ENCODE data around the gene ACOXL.
"Not testable (repeated sequence)": the region's sequence is repeated elsewhere in the genome, so short reads cannot be mapped to it uniquely, and the experiment has no call there.

ACOXL gene

DNA sequence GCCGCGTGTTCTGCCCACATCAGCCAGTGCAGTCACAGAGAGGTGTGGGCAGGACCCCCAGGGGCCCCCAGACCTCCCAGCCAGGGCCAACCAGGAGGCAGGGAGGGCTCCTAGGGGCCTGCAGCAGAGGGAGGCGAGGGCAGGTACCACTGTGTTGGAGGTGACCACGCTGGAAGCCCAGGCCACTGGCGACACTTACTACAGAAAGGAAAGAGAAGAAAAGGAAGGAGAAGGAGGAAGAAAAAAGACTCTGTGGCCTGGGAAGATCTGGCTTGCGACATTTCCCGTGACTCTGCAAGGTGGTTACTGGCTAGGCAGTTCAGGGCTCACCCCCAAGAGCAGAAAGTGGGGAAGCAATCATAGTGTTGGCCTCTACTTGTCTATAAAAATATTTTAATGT lies 290.3 kb downstream of the ACOXL start:
- no peak for DNase-seq

DNA sequence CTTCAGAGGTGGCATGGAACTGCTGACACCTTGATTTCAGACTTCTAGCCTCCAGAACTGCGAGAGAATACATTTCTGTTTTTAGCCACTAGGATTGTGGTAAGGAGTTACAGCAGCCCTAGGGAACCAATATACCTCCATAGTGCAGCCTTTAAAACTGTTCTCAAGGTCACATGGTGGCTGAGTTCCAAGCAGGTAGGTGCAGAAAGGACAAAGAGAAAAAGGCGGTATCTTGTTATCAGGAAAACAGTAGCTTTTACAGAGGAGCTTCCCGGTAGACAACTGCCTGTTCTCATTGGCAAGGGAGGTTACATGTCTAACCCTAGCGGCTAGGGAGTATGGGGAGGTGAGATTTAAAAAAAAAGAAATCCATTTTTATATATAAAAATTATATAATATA lies 292.1 kb downstream of the ACOXL start:
- DNase-seq: no peak

GRCh38 chr2:111025288-111025687 lies 292.9 kb downstream of the ACOXL start:
- DNase-seq: no peak

GRCh38 chr2:111028720-111029119 lies 296.3 kb downstream of the ACOXL start:
- DNase-seq: no peak

- no peak for DNase-seq
Observed at GRCh38 chr2:111029181-111029927, 297.0 kb downstream of the ACOXL start.

GRCh38 chr2:111030260-111030891 lies 298.0 kb downstream of the ACOXL start:
- no peak for DNase-seq

GRCh38 chr2:111030945-111031344 lies 298.6 kb downstream of the ACOXL start:
- no peak for DNase-seq

DNA sequence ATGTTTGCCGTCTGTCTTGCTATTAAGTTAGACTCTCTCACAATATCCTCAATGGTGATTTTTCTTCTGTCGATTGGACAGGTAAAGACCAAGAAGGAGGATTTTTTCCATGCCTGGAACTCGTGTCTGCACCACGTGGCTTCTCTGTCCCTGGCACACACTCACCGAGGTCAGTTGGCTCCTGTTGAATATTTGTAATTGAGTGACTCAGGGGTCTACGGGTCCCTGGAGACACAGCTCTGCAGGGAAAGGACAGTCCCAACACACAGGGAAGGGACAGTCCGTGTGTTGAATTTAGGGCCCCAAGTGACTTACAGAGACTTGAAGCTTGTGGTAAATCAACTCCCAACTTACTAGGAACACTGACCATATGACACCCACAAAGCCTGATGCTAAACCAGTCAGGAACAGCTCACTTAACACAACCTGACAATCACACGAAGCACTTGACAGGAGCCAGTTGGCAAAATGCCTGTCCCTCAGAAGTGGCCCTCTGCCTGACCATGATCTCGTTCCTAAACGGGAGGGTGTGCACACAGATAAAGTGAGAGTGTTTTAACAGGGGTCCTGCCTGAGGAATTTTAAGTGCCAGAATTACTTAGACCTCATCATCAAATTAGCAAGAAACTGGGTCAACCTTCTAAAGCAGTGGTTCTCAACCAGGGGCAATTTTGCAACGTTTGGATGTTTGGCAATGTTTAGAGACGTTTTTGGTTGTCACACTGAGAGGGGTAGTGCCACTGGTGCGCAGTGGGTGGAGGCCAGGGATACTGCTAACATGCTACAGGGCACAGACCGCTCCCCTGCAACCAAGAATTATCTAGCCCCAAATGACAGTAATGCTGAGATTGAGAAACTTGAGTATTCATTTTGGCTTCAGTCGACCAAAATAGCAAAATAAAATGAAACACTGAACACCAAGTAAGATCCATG lies 299.4 kb downstream of the ACOXL start:
- no peak for DNase-seq

- DNase-seq: no peak
Observed at GRCh38 chr2:111032721-111033429, 300.5 kb downstream of the ACOXL start.

GRCh38 chr2:111034146-111034545 lies 301.8 kb downstream of the ACOXL start:
- no peak for DNase-seq

GRCh38 chr2:111034606-111035005 lies 302.2 kb downstream of the ACOXL start:
- DNase-seq: no peak

DNA sequence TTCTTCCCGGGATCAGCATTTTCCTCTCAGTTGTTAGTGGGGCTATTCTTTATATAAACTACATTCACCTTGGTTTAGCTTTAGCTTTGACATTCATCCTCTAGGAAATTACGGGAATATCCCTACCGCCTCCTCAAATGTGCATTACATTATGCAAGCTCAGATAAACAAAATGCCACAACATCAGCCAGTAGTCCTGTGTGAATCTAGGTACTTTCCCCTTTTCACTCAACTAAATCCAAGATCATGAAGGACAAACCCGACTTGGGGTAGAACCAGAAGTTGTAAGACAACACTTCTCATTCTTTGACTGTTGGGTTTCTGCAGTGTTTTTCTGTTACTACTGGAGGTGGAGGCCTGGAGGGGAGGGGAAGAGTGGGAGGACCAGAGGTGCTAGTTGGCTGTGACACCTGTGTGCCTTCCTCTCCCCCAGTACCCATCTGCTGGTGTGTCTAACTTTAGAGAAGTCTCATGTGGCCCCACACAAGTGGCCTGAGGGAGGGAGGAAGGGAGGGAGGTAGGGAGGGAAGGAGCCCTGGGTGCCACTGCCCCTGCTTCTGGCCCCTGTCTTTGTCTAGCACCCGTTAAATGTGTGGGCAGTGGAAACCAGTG lies 303.6 kb downstream of the ACOXL start:
- DNase-seq: no peak

DNA sequence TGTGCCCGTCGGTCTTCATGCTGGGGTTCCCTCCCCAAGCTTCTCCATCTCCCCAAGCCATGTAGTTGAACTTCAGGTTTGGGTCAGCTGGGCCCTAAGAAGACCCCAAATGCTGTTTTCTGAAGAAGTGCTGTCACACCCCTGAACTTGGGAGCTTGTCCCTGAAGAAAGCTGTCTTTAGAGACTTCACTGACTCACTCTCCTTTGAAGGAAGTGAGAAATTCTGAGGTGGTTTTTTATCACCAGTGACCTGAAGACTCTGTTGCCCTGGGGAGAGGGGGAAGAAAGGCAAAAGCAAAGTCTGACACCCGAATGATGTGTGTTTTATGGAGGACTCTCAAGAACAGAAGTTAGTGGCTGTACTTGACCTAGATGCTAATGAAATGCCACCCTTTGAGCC lies 304.8 kb downstream of the ACOXL start:
- DNase-seq: no peak

- DNase-seq: no peak
Observed at GRCh38 chr2:111039628-111040383, 307.4 kb downstream of the ACOXL start.

DNA sequence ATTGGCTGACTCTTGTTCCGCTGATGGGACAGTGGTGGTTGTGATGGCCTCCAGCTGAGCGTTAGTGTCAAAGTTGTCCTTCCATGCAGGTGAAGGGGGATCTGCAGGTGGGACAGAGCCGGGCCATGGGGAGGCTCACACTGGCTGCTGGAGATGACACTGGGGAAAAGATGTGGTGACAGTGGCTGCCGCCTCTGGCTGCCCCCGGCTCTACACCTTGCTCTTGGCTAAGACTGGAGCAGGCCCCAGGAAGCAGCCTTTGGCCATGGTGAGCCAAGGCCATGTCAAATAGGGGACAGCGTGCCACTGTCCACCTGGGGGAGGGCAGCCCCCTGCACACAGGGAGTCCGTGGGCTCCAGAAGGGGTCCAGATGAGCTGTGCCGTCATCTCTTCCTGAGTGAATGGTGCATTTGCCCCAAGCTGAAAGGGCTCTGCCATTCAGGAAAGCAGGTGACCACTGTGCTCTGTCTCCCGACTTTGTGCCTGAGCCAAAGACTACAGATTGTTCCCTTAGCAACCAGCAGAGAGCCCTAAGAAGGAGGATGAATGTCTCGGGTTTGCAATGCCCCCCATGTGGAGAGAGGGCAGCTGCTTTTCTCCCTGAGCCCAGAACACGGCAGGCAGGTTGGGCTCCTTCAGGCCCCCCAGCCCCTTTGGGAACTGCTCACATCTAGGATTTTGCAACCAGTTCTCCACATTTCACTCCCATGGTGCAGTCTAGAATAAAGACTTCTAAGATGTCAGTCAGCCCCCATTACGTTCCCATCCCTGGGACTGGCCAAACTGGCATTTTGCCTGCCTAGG lies 309.2 kb downstream of the ACOXL start:
- DNase-seq: no peak

DNA sequence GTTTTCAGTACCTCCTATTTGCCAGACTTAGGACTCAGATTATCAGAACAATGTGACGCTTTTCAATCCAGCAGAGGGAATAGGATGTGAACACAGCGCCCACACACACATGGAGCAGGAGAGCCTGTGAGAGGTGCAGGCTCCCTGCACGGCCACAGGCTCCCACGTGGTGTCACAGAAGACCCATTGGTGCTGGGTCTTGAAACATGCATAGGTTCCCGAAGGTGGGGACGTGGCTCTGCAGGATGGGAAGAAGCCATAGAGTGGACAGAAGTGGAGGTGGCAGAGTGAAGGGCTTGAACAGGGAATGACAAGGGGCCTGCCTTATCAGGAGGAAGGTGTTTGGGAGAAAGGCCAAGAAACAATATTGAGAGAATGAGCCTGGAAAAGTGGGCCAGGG lies 309.9 kb downstream of the ACOXL start:
- DNase-seq: no peak

DNA sequence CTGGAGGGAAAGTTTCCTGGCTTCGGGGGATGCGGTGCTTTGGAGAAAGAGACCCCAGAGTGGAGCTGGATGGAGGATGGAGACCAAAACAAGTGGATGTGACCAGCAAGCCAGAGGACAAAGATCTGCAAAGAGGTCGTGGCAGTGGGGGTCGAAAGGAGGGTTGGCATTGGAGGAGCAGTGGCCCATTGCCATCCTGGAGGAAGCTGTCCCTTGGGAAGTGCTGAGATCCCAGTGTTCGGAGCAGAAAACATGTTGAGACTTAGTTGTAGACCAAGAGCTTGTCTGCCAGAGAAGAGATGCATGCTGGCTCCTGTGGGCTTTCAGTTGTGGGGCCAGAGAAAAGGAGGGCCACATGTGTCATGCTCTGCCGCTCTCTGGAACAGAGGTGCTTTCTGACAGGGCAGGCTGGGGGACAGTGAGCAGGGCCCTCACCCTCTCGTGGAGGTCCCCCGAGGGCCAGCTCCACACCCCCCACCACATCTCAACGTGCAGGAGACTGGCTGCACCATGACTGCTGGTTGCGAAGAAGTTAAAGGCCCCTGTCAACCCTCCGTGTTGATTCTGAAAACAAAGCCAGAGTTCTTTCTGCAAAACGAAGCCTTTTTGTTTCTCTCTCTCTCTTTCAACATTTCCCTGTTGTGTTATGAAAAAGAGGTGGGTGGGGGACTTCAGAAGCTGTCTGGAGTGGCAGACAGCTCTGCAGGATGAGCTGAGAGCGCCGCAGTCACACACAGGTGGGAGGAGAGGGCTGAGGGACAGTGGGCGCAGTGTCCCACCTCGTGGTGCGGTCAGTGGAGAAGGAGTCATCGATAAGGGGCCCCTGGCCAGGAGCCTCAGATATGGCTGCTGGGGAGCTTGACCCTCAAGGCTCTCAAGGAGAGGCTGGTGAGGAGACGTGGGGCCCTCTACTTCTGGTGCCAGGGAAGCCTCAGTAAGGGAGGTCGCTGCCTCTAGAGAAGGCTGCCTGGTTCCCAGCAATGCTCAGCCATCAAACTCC lies 310.7 kb downstream of the ACOXL start:
- DNase-seq: no peak

GRCh38 chr2:111044066-111044465 lies 311.7 kb downstream of the ACOXL start:
- DNase-seq: no peak

DNA sequence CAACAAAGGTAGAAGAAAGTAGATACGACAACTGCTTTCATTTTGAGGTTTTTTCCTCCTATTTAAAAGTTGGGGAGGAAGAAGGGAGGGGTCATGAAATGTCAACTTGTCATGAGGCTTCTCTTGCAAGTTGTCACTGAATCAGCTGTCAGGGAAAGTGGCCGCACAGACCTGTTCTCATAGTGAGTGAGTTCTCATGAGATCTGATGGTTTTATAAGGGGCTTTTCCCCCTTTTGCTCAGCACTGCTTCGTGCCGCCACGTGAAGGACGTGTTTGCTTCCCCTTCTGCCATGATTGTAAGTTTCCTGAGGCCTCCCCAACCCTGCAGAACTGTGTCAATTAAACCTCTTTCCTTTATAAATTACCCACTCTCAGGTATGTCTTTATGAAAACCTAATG lies 312.9 kb downstream of the ACOXL start:
- not testable (repeated sequence) for DNase-seq
